NB4 (cell line): ENCODE measurements around the gene CETP.

Experiments
- CTCF ChIP-seq: IDR thresholded peaks from one replicate; pipeline ENCODE4 v1.5.1; 2012; ENCODE audit warnings: low read depth, low read length
- MYC ChIP-seq: IDR thresholded peaks from 2 replicates; pipeline ENCODE4 v1.6.1; 2011; ENCODE audit warnings: low read depth, low read length
- POLR2A ChIP-seq: IDR thresholded peaks from 2 replicates; pipeline ENCODE4 v1.6.1; 2011; ENCODE audit warnings: mild to moderate bottlenecking; ENCODE audit not compliant: insufficient read length; ENCODE audit errors: extremely low read depth
- TF ChIP-seq, protein P1 (sequence below): IDR thresholded peaks from 2 replicates; pipeline ENCODE4 v1.6.1; 2011; ENCODE audit warnings: low read depth, low read length

- TF ChIP-seq CTCF (no peak), POLR2A (no peak), MYC (no peak)
- TF ChIP-seq, protein P1, sequence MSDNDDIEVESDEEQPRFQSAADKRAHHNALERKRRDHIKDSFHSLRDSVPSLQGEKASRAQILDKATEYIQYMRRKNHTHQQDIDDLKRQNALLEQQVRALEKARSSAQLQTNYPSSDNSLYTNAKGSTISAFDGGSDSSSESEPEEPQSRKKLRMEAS = no peak
Measured at GRCh38 chr16:56984639-56985038, 22.9 kb downstream of the CETP start.
